ENCODE results near the gene NKX2-8. TPM values are rescaled to one million over a fixed set of nuclear protein-coding genes. Genes with fewer than 3 reads are reported as not detected.

Gene NKX2-8
- total RNA-seq, 2 donors from 2014 or later = not detected

DNA sequence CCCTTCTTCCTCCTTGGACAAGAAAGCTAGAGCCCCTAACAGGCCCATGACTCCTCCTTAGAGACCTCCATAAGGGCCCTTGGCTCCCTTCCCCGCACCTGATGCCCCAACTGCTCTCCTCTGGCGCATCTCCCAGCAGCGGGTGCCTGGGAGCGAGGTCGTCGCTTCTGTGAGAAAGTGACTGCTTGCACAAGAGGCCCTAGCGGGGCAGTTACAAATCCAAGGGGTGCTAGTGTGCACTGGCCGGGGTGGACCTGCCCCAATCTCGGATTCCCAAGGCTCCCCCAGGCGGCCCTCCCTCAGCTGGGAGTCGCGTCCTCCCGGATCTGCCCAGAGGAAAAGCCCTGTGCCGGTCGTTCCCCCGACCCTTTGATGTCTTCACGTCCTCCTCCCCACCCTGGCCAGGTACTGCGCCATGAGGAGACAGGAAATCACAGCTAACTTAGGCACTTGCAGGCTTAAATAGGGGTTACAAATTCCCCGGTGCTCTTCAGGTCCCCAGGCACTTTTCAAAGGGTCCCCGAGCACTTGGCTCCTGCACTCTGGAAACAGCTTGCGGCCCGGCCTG lies 2.8 kb downstream of the NKX2-8 start:
- no peak overlapping the region for H3K27ac ChIP-seq
- peaks cover 0 to 28% of the 10 kb centered on the region in 2 donors for H3K4me1 ChIP-seq
- no peaks in the 10 kb centered on the region for H3K9me3 ChIP-seq
- no peak for DNase-seq (ENCODE audit: low spot score)
- TF ChIP-seq, protein P1, sequence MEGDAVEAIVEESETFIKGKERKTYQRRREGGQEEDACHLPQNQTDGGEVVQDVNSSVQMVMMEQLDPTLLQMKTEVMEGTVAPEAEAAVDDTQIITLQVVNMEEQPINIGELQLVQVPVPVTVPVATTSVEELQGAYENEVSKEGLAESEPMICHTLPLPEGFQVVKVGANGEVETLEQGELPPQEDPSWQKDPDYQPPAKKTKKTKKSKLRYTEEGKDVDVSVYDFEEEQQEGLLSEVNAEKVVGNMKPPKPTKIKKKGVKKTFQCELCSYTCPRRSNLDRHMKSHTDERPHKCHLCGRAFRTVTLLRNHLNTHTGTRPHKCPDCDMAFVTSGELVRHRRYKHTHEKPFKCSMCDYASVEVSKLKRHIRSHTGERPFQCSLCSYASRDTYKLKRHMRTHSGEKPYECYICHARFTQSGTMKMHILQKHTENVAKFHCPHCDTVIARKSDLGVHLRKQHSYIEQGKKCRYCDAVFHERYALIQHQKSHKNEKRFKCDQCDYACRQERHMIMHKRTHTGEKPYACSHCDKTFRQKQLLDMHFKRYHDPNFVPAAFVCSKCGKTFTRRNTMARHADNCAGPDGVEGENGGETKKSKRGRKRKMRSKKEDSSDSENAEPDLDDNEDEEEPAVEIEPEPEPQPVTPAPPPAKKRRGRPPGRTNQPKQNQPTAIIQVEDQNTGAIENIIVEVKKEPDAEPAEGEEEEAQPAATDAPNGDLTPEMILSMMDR (IDR thresholded peaks at IDR 0.05) = no peak
- no peaks in the 10 kb centered on the region for H3K36me3 ChIP-seq
- H3K4me3 ChIP-seq = no peak overlapping the region
- H3K27me3 ChIP-seq = peaks cover 3 to 33% of the 10 kb centered on the region in 2 donors

DNA sequence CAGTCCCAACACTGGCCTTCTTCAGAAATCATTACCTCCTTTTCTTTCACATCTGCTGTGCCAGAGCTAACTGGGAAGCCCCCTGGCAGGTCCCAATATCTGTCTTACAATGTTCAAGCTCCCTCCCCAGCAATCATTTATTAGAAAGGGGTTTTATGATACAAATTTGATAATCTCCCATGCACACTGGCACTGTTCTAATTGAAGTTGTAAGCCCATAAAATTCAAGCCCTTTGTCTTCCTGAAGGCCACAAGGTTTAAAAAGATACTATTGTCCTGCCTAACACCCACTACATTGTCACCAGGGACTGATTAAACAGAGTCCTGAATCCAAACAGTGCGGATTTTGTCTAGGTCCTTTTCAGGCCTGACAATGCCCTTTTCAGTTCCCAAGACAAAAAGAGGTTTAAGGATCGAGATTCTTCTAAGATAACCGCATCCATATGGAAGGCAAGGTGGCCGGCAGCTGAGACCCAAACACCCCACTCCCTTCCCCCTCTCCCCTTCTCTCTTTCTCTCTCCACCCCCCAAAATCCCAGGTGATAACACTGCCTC lies 3.3 kb downstream of the NKX2-8 start:
- Histone ChIP-seq H3K9me3 (no peaks in the 10 kb centered on the region), H3K4me3 (no peak overlapping the region), H3K36me3 (no peaks in the 10 kb centered on the region), H3K4me1 (peaks cover 0 to 28% of the 10 kb centered on the region in 2 donors), H3K27me3 (peaks cover 3 to 30% of the 10 kb centered on the region in 2 donors), H3K27ac (no peak overlapping the region)
- TF ChIP-seq, protein P1 (IDR thresholded peaks at IDR 0.05) = no peak
- no peak for DNase-seq (ENCODE audit: low spot score)

DNA sequence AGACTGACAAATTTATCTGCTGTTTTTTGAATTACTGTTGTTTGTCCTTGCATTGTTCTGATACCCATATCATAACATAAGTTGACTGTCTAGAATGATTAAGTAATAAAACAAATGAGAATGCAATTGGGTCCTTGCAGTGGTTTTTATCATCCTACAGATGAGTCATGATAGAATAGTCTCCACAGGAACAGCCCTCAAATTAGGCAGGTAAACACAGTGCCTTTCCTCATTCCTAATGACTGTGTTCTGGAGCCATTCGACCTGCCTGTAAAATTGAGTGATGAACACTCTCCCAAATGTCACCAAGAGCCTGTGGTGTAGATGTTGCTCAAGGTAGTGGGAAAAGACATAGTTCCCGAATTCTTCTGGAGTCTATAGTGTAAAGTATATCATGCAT lies 12.3 kb downstream of the NKX2-8 start:
- Histone ChIP-seq H3K4me3 (no peak overlapping the region), H3K4me1 (no peaks in the 10 kb centered on the region), H3K27ac (no peak overlapping the region), H3K36me3 (no peaks in the 10 kb centered on the region), H3K9me3 (no peaks in the 10 kb centered on the region), H3K27me3 (no peaks in the 10 kb centered on the region)
- TF ChIP-seq, protein P1 (IDR thresholded peaks at IDR 0.05) = no peak
- DNase-seq (ENCODE audit: low spot score) = no peak

DNA sequence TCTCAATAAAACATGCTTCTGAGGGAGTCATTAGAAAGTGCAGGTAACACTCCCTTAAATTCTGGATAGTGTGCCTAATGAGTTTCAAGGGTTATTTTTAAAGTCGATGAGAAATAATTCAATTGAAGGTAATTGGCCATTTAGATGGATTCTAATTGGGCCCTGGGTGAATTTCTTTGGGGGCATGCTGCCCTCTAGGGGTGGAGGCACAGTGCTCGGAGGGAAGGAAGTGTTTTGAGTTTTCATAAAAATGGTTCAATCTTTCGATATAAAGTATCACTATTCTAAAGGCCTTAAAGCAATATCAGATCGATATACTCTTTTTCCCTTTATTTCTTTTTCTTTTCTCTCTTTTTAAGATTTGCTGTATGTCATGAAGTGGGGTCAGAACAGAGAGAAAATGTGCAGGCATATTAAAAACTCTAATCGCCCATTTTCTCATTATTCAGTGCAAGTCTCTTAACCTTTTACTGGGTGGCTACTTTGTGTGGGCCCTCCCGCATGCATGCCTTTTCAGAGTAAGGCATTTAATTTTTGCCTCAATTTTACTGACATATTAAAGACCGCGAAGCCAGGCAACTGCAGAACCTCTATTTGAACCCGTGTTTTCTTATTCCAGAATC lies 25.5 kb downstream of the NKX2-8 start:
- Histone ChIP-seq H3K4me3 (no peak overlapping the region), H3K27ac (no peak overlapping the region), H3K4me1 (no peaks in the 10 kb centered on the region), H3K36me3 (no peaks in the 10 kb centered on the region), H3K27me3 (no peaks in the 10 kb centered on the region), H3K9me3 (no peaks in the 10 kb centered on the region)
- DNase-seq (ENCODE audit: low spot score) = no peak
- TF ChIP-seq, protein P1 (IDR thresholded peaks at IDR 0.05) = peak; percentile 47 to 77

DNA sequence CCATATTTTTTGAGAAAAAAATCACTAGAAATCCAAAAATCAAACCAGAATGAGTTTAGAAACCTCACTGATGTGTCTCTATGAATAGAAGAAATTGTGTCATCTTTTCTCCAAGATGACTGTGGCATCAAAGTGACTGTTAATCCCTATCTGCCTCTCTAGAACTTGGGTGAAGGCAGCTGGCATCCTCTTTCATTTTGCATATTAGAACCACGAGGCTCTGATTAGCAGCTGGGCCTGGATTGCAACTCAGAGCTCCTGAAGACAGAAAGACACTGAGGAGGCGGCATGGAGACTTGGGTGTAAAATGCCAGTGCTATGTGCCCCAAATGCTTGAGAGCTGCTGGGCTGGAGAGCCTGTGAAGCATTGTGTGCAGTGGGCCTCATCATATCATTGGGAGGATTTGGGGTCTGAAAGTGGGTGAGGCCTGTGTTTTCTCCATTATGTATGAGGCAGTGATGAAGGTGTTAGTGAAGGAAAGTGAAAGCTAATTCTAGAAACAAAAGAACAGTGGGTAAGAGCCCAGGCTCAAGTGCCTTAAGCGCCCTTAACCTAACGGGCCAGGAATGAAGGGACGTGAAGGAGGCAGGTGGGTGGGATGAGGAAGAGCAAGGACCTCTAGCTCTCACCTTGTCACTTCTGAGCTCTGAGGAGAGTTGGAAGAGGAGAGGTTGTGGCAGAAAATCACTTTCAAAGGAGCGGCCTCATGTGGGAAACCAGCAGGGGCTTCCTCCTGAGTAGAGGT lies 26.2 kb downstream of the NKX2-8 start:
- no peak overlapping the region for H3K27ac ChIP-seq
- H3K4me3 ChIP-seq = no peak overlapping the region
- no peaks in the 10 kb centered on the region for H3K4me1 ChIP-seq
- no peaks in the 10 kb centered on the region for H3K36me3 ChIP-seq
- DNase-seq (ENCODE audit: low spot score) = no peak
- TF ChIP-seq, protein P1 (IDR thresholded peaks at IDR 0.05) = no peak
- no peaks in the 10 kb centered on the region for H3K9me3 ChIP-seq
- H3K27me3 ChIP-seq = no peaks in the 10 kb centered on the region
